ENCODE results near the gene VCL.

Gene VCL

DNA sequence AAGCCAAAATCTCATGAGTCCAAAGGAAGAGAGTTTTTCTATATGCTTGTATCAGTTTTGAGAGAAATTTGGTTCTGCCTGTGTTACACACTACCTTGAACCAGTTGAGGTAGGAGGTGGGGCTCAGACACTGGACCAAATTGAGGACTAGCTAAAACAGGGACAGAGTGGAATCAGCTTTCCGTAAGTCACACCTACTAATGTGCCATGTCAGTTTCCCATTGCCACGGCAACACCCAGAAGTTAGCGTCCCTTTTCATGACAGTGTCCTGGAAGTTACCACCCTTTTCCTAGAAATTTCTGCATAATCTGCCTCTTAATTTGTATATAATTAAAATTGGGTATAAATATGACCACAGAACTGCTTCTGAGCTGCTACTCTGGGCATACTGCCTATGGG, 162.1 kb downstream of the VCL start:
- no peak for DNase-seq

DNA sequence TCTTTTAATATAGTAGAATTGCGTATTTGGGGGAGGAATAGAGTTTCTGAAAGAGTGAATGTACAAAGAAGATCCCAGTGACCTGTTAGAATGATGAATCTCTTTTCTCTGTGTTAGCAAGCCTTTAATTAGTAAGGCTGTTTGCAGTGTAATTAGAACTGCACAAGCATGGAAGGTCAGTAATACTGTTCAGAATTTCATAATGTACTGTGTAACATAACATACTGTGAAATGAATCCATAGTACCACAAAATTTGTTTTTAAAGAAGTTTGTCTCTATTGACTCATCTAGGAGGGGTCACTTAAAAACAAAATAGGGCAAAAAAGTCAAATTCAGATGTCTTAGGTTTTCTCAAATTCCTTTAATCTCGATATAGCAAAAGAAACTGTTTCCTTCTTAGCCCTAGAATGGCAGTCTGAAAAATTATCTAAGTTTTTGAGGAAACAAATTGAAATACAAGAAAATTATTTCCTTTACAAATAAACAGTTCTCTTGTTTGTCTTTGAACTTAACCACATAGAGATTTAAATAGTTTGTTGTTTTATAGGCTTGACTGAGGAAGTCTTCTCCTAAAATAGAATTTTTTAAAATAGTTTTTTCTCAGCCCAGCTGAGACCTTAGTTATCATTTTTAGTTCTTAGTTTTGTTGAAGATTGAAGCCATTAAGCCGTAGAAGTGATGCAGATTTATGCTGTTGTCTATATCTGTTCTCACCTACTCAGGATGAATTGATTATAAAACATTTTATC, 165.6 kb downstream of the VCL start:
- DNase-seq: no peak

DNA sequence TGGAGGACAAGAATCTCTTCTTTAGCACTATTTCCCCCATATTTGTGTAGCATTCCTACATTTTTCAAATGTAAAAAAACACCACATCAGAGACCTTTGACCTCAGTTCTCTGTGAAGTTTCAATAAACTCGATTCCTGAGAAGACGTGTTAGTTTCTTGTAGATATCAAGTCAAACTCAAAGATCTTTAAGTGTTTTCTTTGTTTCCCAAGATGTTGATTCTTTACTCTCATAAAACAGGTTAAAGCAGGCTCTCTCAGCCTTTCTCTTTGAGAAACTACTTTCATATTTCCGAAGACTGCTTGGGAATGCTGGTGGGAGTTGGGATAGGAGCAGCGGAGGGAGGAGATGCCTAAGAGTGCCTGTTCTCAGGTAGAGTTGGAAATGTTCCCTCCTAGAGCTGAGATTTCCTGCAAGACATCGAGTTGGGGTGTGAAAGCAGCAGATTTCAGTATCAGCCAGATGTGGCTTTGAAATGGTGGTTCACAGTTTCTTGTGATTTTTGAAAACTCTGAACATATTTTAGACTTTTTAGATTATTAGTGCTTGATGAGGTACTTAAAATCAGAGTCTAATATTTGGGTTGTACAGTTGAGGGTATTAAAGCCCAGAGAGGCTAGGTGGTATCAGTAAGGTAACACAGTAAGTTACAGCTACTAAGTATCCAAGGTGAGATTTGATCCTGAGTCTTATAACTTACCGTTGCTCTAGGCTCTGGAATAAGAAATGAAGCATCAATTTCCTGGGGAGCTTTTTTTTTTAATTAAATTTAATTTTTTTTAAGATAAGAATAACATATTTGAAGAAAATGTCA, 167.0 kb downstream of the VCL start:
- no peak for DNase-seq

- no peak for DNase-seq
These were observed 167.6 kb downstream of the VCL start for GRCh38 chr10:74165530-74165901.

DNA sequence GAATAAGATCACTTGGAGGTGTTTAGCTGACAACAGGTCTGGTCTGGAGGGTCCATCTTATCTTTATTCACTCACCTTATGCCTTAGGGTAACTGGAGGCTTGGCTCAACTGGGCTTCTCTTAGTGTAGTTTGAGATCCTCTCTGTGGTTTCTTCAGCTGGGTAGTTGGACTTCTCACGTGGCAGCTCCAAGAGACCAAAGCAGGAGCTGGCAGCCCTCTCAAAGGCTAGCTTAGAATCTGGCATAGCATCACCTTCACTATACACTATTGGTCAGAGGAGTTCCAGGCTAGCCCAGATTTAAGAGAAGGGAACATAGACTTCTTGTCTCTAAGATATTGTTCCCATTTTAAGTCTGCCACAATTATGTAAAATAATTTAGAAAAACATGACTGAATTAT, 169.5 kb downstream of the VCL start:
- no peak for DNase-seq
